ENCODE measurements around the gene MOXD1.

GRCh38 chr6:132412656-132413498 lies 11.6 kb upstream of the MOXD1 start:
- TF ChIP-seq CTCF (IDR thresholded peaks at IDR 0.05; ENCODE audit: low read length) (no peak), EZH2 (IDR thresholded peaks at IDR 0.05; ENCODE audit: borderline replicate concordance, low read length) (no peak)

Measured in OCI-LY1 (cell line).